Nephron (organoid): Measurements from ENCODE around the gene MMD.

Experiments
- H3K27ac Mint-ChIP-seq, 3 experiments: 2 replicates each; pipeline ENCODE4 v1.8.0; 2020; ENCODE audit warnings: mixed read lengths in 3 of 3, mild to moderate bottlenecking in 2 of 3, moderate library complexity in 1 of 3
- H3K27me3 Mint-ChIP-seq: 2 replicates; pipeline ENCODE4 v1.8.0; 2021; ENCODE audit warnings: low read depth, mild to moderate bottlenecking, moderate library complexity, mixed read lengths
- H3K36me3 Mint-ChIP-seq: 2 replicates; pipeline ENCODE4 v1.8.0; 2020; ENCODE audit warnings: low read depth, mixed read lengths
- H3K4me1 Mint-ChIP-seq: 2 replicates; pipeline ENCODE4 v1.8.0; 2020; ENCODE audit warnings: mixed read lengths
- H3K4me3 Mint-ChIP-seq, 3 experiments: 2 replicates each; pipeline ENCODE4 v1.8.0; 2020; ENCODE audit warnings: mild to moderate bottlenecking in 3 of 3, mixed read lengths in 3 of 3, moderate library complexity in 2 of 3
- H3K9me3 Mint-ChIP-seq: 2 replicates; pipeline ENCODE4 v1.8.0; 2020; ENCODE audit warnings: mixed read lengths
- CTCF ChIP-seq, 3 experiments: fragments of 200-600 bp; sonication (generic); IDR thresholded peaks; one replicate each; pipeline ENCODE4 v1.5.0; 2021; ENCODE audit warnings: antibody characterized with exemption in 3 of 3; ENCODE audit not compliant: unreplicated experiment in 3 of 3

MMD gene

DNA sequence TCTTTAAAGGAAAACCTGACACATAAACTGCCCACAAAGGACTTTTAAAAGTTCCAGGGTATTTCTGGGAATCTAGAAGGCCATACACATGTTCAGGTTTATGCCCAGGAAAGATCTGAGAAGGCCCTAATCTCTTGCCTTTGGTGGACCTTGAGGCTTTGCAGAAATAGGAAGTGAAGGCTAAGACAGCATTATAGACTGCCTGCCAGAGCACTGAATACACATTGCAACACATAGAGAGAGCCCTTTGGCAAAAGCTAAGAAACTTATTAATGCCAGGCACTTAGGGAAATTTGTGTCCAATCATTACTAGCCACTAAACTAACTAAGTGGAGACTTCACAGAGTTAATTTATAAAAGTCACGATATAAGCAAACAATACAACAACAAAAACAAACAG, 70.4 kb downstream of the MMD start:
- Mint-ChIP-seq H3K27me3 (no peaks in the 10 kb centered on the region), H3K4me1 (peaks cover 20% of the 10 kb centered on the region), H3K9me3 (peaks cover 7% of the 10 kb centered on the region), H3K4me3 (no peak overlapping the region), H3K36me3 (no peaks in the 10 kb centered on the region), H3K27ac (peak overlapping the region in 1 of 3 experiments; percentile 9)
- no peak for TF ChIP-seq CTCF (IDR thresholded peaks at IDR 0.05; ENCODE audit: unreplicated experiment in 3 of 3)

DNA sequence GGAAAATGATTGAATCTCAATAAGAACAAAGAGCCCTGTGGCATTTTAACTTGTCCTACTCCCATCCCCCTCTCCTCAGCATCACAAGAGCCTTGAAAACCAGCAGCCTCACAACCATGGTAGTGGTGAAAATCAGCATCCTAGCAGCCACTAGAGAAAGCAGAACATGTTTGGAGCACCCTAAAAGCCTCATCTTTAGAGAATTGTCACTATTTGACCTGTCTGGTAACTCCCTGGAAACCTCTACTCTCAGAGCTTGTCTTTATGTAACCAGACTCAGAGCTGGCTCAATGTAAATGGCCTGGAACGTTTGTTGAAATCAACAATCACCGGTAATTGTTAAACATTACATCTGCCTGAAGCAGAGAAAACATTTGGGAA, 70.8 kb downstream of the MMD start:
- Mint-ChIP-seq H3K4me3 (no peak overlapping the region), H3K36me3 (no peaks in the 10 kb centered on the region), H3K27ac (peak overlapping the region in 1 of 3 experiments; percentile 9)

GRCh38 chr17:55348749-55349354, 72.8 kb downstream of the MMD start:
- peak; percentile 89 to 96 (median 92) for TF ChIP-seq CTCF (IDR thresholded peaks at IDR 0.05; ENCODE audit: unreplicated experiment in 3 of 3)
- peaks cover 2% of the 10 kb centered on the region for H3K27me3 Mint-ChIP-seq
- peaks cover 20% of the 10 kb centered on the region for H3K4me1 Mint-ChIP-seq
- no peak overlapping the region for H3K27ac Mint-ChIP-seq
- H3K4me3 Mint-ChIP-seq: no peak overlapping the region
- peaks cover 9% of the 10 kb centered on the region for H3K9me3 Mint-ChIP-seq
- H3K36me3 Mint-ChIP-seq: no peaks in the 10 kb centered on the region

More for the DNA sequence above, 70.8 kb downstream of the MMD start:
- H3K9me3 Mint-ChIP-seq: peaks cover 7% of the 10 kb centered on the region
- no peaks in the 10 kb centered on the region for H3K27me3 Mint-ChIP-seq
- H3K4me1 Mint-ChIP-seq: peaks cover 20% of the 10 kb centered on the region
- no peak for TF ChIP-seq CTCF (IDR thresholded peaks at IDR 0.05; ENCODE audit: unreplicated experiment in 3 of 3)

DNA sequence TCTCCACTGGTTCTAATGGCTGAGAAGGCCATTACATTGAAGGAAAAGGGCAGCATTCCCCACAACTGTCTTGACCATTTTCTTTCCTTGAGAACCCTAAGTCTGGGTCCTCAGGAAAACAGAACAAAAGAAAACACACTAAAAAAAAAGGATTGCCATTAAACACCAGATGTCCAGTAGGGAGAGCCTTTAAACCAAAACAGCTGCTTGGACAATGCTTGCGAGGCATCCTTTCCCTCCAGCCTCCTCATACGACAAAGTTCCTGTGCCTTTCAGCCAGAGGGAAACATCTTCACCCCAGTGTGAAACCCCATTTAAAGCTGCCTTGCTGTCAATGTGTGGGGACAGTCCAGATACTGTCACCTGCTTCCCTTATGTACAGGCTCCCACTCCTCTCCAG, 74.3 kb downstream of the MMD start:
- Mint-ChIP-seq H3K27me3 (peaks cover 3% of the 10 kb centered on the region), H3K9me3 (peaks cover 9% of the 10 kb centered on the region), H3K4me3 (no peak overlapping the region), H3K36me3 (no peaks in the 10 kb centered on the region), H3K4me1 (peaks cover 24% of the 10 kb centered on the region), H3K27ac (peak overlapping the region in 2 of 3 experiments; percentile 16 to 37)
- TF ChIP-seq CTCF (IDR thresholded peaks at IDR 0.05; ENCODE audit: unreplicated experiment in 3 of 3): no peak

DNA sequence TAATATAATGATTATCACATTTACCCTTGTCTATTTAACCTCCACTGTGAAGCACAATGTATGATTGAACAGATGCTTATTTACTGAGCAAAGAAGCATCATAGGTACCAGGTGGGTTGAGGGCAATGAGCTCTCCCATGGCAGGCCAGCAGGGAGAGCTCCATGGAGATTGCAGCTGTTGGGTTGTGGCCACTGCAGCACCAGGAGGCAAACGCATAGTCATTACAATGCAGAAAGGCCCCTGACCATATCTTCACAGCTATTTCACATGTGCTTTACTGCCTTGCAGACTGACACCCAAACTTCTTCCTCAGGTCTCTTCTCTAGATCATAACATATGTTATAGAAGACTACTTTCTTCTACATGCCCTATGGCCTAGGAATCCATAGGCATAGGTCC, 75.0 kb downstream of the MMD start:
- TF ChIP-seq CTCF (IDR thresholded peaks at IDR 0.05; ENCODE audit: unreplicated experiment in 3 of 3): no peak
- H3K27ac Mint-ChIP-seq: no peak overlapping the region
- peaks cover 24% of the 10 kb centered on the region for H3K4me1 Mint-ChIP-seq
- H3K36me3 Mint-ChIP-seq: no peaks in the 10 kb centered on the region
- H3K4me3 Mint-ChIP-seq: no peak overlapping the region
- H3K27me3 Mint-ChIP-seq: peaks cover 7% of the 10 kb centered on the region
- H3K9me3 Mint-ChIP-seq: peaks cover 9% of the 10 kb centered on the region

- H3K27ac Mint-ChIP-seq: no peak overlapping the region
- H3K27me3 Mint-ChIP-seq: peaks cover 7% of the 10 kb centered on the region
- no peaks in the 10 kb centered on the region for H3K36me3 Mint-ChIP-seq
- H3K9me3 Mint-ChIP-seq: peaks cover 6% of the 10 kb centered on the region
- TF ChIP-seq CTCF (IDR thresholded peaks at IDR 0.05; ENCODE audit: unreplicated experiment in 3 of 3): no peak
- peaks cover 32% of the 10 kb centered on the region for H3K4me1 Mint-ChIP-seq
- no peak overlapping the region for H3K4me3 Mint-ChIP-seq
Observed at GRCh38 chr17:55345132-55345531, 76.5 kb downstream of the MMD start.
